Suprapubic skin (tissue), 4 donors: Measurements from ENCODE around the gene LRCH1.

Experiments
- EP300 ChIP-seq: sonication (generic); formaldehyde crosslinking; IDR thresholded peaks from one replicate; pipeline ENCODE4 v1.6.1; 2017; ENCODE audit warnings: antibody characterized with exemption
- POLR2A ChIP-seq, 2 donors: fragments of 450-650 bp; IDR thresholded peaks; one replicate each; pipeline ENCODE4 v1.6.1; 2017; ENCODE audit warnings: antibody characterized with exemption in 2 of 2, mild to moderate bottlenecking in 2 of 2, moderate library complexity in 2 of 2
- POLR2AphosphoS5 ChIP-seq, 3 donors: sonication (generic); formaldehyde crosslinking; IDR thresholded peaks; one replicate each; pipeline ENCODE4 v1.6.1; 2017; ENCODE audit warnings: antibody characterized with exemption in 3 of 3
- TF ChIP-seq, protein P1 (sequence below), 2 donors: fragments of 200-600 bp in 1 of 2; fragments of 450-650 bp in 1 of 2; sonication (generic) in 1 of 2; IDR thresholded peaks; one replicate each; pipeline ENCODE4 v1.5.1; 2016 to 2019; ENCODE audit warnings: antibody characterized with exemption in 2 of 2, mild to moderate bottlenecking in 1 of 2, moderate library complexity in 1 of 2

DNA sequence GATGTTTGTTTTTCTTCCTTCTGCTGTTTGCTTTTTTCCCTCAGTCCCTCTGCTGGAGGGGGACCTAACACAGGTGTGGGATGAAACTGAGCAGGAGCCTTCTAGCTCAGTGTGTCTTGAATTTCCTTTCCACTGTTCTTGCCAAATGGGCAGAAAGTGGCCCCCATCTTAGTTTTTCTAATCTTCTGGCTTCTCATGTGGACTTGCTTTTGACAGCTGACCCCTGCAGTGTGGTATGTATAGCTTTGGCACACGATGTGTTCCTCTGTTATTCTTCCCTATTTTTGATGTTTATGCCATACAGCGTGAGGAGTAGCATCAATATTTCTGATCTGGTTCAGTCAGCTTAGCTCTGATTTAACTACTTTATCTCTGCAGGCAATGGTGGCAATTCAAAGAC lies 8.3 kb downstream of the LRCH1 start:
- TF ChIP-seq, protein P1, sequence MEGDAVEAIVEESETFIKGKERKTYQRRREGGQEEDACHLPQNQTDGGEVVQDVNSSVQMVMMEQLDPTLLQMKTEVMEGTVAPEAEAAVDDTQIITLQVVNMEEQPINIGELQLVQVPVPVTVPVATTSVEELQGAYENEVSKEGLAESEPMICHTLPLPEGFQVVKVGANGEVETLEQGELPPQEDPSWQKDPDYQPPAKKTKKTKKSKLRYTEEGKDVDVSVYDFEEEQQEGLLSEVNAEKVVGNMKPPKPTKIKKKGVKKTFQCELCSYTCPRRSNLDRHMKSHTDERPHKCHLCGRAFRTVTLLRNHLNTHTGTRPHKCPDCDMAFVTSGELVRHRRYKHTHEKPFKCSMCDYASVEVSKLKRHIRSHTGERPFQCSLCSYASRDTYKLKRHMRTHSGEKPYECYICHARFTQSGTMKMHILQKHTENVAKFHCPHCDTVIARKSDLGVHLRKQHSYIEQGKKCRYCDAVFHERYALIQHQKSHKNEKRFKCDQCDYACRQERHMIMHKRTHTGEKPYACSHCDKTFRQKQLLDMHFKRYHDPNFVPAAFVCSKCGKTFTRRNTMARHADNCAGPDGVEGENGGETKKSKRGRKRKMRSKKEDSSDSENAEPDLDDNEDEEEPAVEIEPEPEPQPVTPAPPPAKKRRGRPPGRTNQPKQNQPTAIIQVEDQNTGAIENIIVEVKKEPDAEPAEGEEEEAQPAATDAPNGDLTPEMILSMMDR (IDR thresholded peaks at IDR 0.05), result no peak
- TF ChIP-seq POLR2AphosphoS5 (IDR thresholded peaks at IDR 0.05), result no peak
- TF ChIP-seq POLR2A (IDR thresholded peaks at IDR 0.05), result no peak
- TF ChIP-seq EP300, result no peak
